OCI-LY7 (cell line): ENCODE measurements around the gene BRD1.

Source experiments
- CTCF ChIP-seq: fragments of 200-600 bp; sonication (generic); conservative IDR thresholded peaks from 2 replicates; pipeline ENCODE4 v1.5.1; 2014; ENCODE audit warnings: mild to moderate bottlenecking, antibody characterized with exemption, low read length, moderate library complexity, mixed read lengths
- EZH2phosphoT487 ChIP-seq: fragments of 200-600 bp; sonication (generic); IDR thresholded peaks from 2 replicates; pipeline ENCODE4 v1.6.1; 2018; ENCODE audit warnings: low read depth, borderline replicate concordance, mild to moderate bottlenecking, mixed run types, antibody characterized with exemption, low read length, moderate library complexity, mixed read lengths

GRCh38 chr22:49801391-49802060 is 26.1 kb downstream of the BRD1 start:
- TF ChIP-seq CTCF (no peak), EZH2phosphoT487 (no peak)
